HEK293 (cell line): ENCODE data around the gene BOC.

Experiments used
- CTCF ChIA-PET: fragments of 350-600 bp; formaldehyde crosslinking; extraction: SDS; loops from one replicate; lab custom pipeline; 2021; ENCODE audit warnings: antibody characterized with exemption; lab: Yijun Ruan, JAX
- POLR2A ChIA-PET: fragments of 300-600 bp; formaldehyde crosslinking; extraction: SDS; loops from one replicate; lab custom pipeline; 2020; ENCODE audit warnings: antibody characterized with exemption, inconsistent platforms; lab: Yijun Ruan, JAX
- H3K27ac ChIP-seq: fragments of 200-500 bp; sonication (Bioruptor generic); 2 replicates; pipeline ENCODE4 v1.5.1; 2014; ENCODE audit warnings: low read depth, low read length, control low read depth, inconsistent platforms; ENCODE audit errors: extremely low read depth
- H3K36me3 ChIP-seq, 2 experiments: fragments of 200-500 bp in 1 of 2; sonication (Bioruptor generic) in 1 of 2; 1 replicate in 1 of 2; 2 replicates in 1 of 2; pipeline ENCODE4 v1.5.1; 2014 to 2017; ENCODE audit warnings: inconsistent platforms in 2 of 2, low read length in 2 of 2; ENCODE audit not compliant: control insufficient read depth in 2 of 2, insufficient read depth in 1 of 2
- H3K4me1 ChIP-seq: fragments of 200-500 bp; sonication (Bioruptor generic); 2 replicates; pipeline ENCODE4 v1.5.1; 2014; ENCODE audit warnings: mild to moderate bottlenecking, low read length, inconsistent platforms; ENCODE audit not compliant: control insufficient read depth, insufficient read depth
- H3K4me3 ChIP-seq: 2 replicates; pipeline ENCODE4 v1.5.1; 2011; ENCODE audit warnings: low read depth, mild to moderate bottlenecking, control low read depth, low read length, moderate library complexity
- H3K9me3 ChIP-seq: fragments of 200-500 bp; sonication (Bioruptor generic); 2 replicates; pipeline ENCODE4 v1.5.1; 2014; ENCODE audit warnings: low read depth, low read length, inconsistent platforms; ENCODE audit not compliant: control insufficient read depth, insufficient read depth
- GFI1B ChIP-seq: fragments of 450-650 bp; formaldehyde crosslinking; IDR thresholded peaks from 2 replicates; pipeline ENCODE4 v1.5.1; 2016; ENCODE audit warnings: missing biosample characterization, missing genetic modification characterization
- HOXC10 ChIP-seq: sonication (generic); formaldehyde crosslinking; IDR thresholded peaks from 2 replicates; pipeline ENCODE4 v1.8.1; 2023; ENCODE audit warnings: mild to moderate bottlenecking, missing genetic modification reagents
- KLF1 ChIP-seq: fragments of 450-650 bp; formaldehyde crosslinking; IDR thresholded peaks from 2 replicates; pipeline ENCODE4 v1.5.1; 2016; ENCODE audit warnings: missing biosample characterization, missing genetic modification characterization
- KLF7 ChIP-seq: fragments of 450-650 bp; formaldehyde crosslinking; IDR thresholded peaks from 2 replicates; pipeline ENCODE4 v1.5.1; 2016; ENCODE audit warnings: missing biosample characterization, missing genetic modification characterization, borderline replicate concordance
- KLF9 ChIP-seq: fragments of 450-650 bp; formaldehyde crosslinking; IDR thresholded peaks from 2 replicates; pipeline ENCODE4 v1.5.1; 2016; ENCODE audit warnings: missing biosample characterization, missing genetic modification characterization, low read depth
- PRDM6 ChIP-seq: fragments of 450-650 bp; formaldehyde crosslinking; IDR thresholded peaks from 2 replicates; pipeline ENCODE4 v1.5.1; 2017; ENCODE audit warnings: missing biosample characterization, missing genetic modification characterization
- WT1 ChIP-seq: fragments of 450-650 bp; formaldehyde crosslinking; IDR thresholded peaks from 2 replicates; pipeline ENCODE4 v1.5.1; 2016; ENCODE audit warnings: missing biosample characterization, missing genetic modification characterization
- YY2 ChIP-seq: fragments of 450-650 bp; formaldehyde crosslinking; IDR thresholded peaks from 2 replicates; pipeline ENCODE4 v1.5.1; 2016; ENCODE audit warnings: missing biosample characterization, missing genetic modification characterization
- ZFHX2 ChIP-seq: fragments of 450-650 bp; formaldehyde crosslinking; conservative IDR thresholded peaks from 2 replicates; pipeline ENCODE4 v1.5.1; 2016; ENCODE audit warnings: missing biosample characterization, missing genetic modification characterization
- ZNF214 ChIP-seq: fragments of 450-650 bp; formaldehyde crosslinking; IDR thresholded peaks from 2 replicates; pipeline ENCODE4 v1.5.1; 2017; ENCODE audit warnings: missing biosample characterization, mild to moderate bottlenecking, missing genetic modification characterization, borderline replicate concordance
- ZNF366 ChIP-seq: fragments of 450-650 bp; formaldehyde crosslinking; conservative IDR thresholded peaks from 2 replicates; pipeline ENCODE4 v1.5.1; 2016; ENCODE audit warnings: missing biosample characterization, missing genetic modification characterization
- ZNF398 ChIP-seq: fragments of 450-650 bp; formaldehyde crosslinking; IDR thresholded peaks from 2 replicates; pipeline ENCODE4 v1.5.1; 2017; ENCODE audit warnings: missing biosample characterization, missing genetic modification characterization
- ZNF404 ChIP-seq: fragments of 450-650 bp; formaldehyde crosslinking; IDR thresholded peaks from 2 replicates; pipeline ENCODE4 v1.5.1; 2017; ENCODE audit warnings: missing biosample characterization, missing genetic modification characterization
- ZNF555 ChIP-seq: fragments of 450-650 bp; formaldehyde crosslinking; conservative IDR thresholded peaks from 2 replicates; pipeline ENCODE4 v1.5.1; 2017; ENCODE audit warnings: missing biosample characterization, mild to moderate bottlenecking, missing genetic modification characterization, inconsistent platforms
- ZNF585B ChIP-seq: fragments of 450-650 bp; formaldehyde crosslinking; IDR thresholded peaks from 2 replicates; pipeline ENCODE4 v1.5.1; 2016; ENCODE audit warnings: missing biosample characterization, missing genetic modification characterization
- ZNF596 ChIP-seq: fragments of 450-650 bp; IDR thresholded peaks from 2 replicates; pipeline ENCODE4 v1.5.0; 2018; ENCODE audit warnings: missing biosample characterization, mild to moderate bottlenecking, missing genetic modification characterization, moderate library complexity
- ZNF692 ChIP-seq: fragments of 450-650 bp; formaldehyde crosslinking; IDR thresholded peaks from 2 replicates; pipeline ENCODE4 v1.5.1; 2016; ENCODE audit warnings: missing biosample characterization, missing genetic modification characterization
- ZNF768 ChIP-seq: fragments of 450-650 bp; formaldehyde crosslinking; IDR thresholded peaks from 2 replicates; pipeline ENCODE4 v1.5.1; 2018; ENCODE audit warnings: missing biosample characterization, mild to moderate bottlenecking, missing genetic modification characterization

The BOC gene

DNA sequence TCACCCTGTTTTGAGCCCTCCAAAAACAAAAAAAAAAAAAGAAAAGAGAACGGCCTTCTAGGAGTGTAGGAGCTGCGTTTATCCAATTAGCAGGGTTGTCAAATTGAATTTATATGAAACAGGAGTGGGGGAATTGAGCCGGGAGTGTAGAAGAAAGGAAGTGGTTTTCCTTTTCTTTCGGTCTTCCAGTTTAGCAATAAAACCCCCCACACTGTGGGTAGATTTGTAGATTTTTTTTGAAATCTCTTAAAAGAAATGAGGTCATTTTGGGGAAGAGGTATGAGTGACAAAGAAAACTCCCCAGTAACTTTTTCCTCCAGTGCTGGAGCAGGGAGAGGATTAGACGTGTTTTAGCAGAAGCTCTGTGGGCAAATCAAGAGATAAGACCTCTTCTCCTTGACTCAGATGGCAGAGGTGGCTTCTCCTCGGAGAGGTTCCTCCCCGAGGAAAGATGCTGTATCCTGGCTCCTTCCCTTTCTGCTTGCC, 30.8 kb downstream of the BOC start:
- Histone ChIP-seq H3K36me3 (no peaks in the 10 kb centered on the region), H3K4me1 (no peaks in the 10 kb centered on the region; the same call in 1 of the 2 replicates), H3K4me3 (no peak overlapping the region), H3K9me3 (no peaks in the 10 kb centered on the region), H3K27ac (no peak overlapping the region)
- no peak for TF ChIP-seq ZNF214 (tag by site-specific recombination)
- 0 out of 2 replicates have a peak, but pooled peaks have one; percentile 23 for TF ChIP-seq ZFHX2 (tag by site-specific recombination)
- TF ChIP-seq PRDM6 = peak; percentile 51
- TF ChIP-seq ZNF398 = no peak; the same call in 1 of the 2 replicates
- 0 out of 2 replicates have a peak, but pooled peaks have one; percentile 42 for TF ChIP-seq WT1 (tag by site-specific recombination)
- POLR2A ChIA-PET = no interaction called here
- CTCF ChIA-PET = interaction anchor here (0.6 kb wide), 1 partner anchor 15 kb away, joined by 3 read pairs; no protein-coding TSS in a partner anchor

- no peaks in the 10 kb centered on the region for H3K36me3 ChIP-seq
- H3K9me3 ChIP-seq = no peaks in the 10 kb centered on the region
- ChIA-PET CTCF (no interaction called here), POLR2A (no interaction called here)
- no peak overlapping the region for H3K4me3 ChIP-seq
- H3K27ac ChIP-seq = no peak overlapping the region
- no peaks in the 10 kb centered on the region; the same call in 1 of the 2 replicates for H3K4me1 ChIP-seq
- TF ChIP-seq ZNF404 (tag by site-specific recombination) = no peak
- no peak for TF ChIP-seq ZNF692 (tag by site-specific recombination)
- TF ChIP-seq KLF1 (tag by site-specific recombination) = no peak
- TF ChIP-seq YY2 (tag by site-specific recombination) = no peak
- TF ChIP-seq GFI1B (tag by site-specific recombination) = no peak
- TF ChIP-seq ZNF596 (tag by site-specific recombination) = no peak
- no peak for TF ChIP-seq ZNF366
- no peak for TF ChIP-seq ZNF555 (tag by site-specific recombination)
- TF ChIP-seq KLF7 (tag by site-specific recombination) = no peak
- no peak for TF ChIP-seq KLF9
- TF ChIP-seq ZNF585B = no peak
- TF ChIP-seq ZNF768 = no peak
These were observed 31.7 kb downstream of the BOC start for GRCh38 chr3:113243071-113243470.

- POLR2A ChIA-PET = no interaction called here
These were observed 32.5 kb downstream of the BOC start for GRCh38 chr3:113243846-113244245.

More at GRCh38 chr3:113243846-113244245, 32.5 kb downstream of the BOC start:
- CTCF ChIA-PET = interaction anchor here (1.5 kb wide), 1 partner anchor 44 kb away, joined by 4 read pairs; no protein-coding TSS in a partner anchor
- TF ChIP-seq HOXC10 = no peak
- Histone ChIP-seq H3K36me3 (no peaks in the 10 kb centered on the region), H3K4me1 (no peaks in the 10 kb centered on the region; the same call in 1 of the 2 replicates), H3K4me3 (no peak overlapping the region), H3K27ac (no peak overlapping the region), H3K9me3 (no peaks in the 10 kb centered on the region)
